GM19043 (cell line): Measurements from ENCODE around the gene PIP5KL1.
A peak's percentile ranks its signal among the peaks of the same experiment; 100 is the strongest.

Experiments used
- ATAC-seq: cut with Tn5 transposase; IDR thresholded peaks from one replicate; pipeline ENCODE4 v1.9.1; 2021; ENCODE audit warnings: low read depth; ENCODE audit not compliant: unreplicated experiment

Gene PIP5KL1, protein sequence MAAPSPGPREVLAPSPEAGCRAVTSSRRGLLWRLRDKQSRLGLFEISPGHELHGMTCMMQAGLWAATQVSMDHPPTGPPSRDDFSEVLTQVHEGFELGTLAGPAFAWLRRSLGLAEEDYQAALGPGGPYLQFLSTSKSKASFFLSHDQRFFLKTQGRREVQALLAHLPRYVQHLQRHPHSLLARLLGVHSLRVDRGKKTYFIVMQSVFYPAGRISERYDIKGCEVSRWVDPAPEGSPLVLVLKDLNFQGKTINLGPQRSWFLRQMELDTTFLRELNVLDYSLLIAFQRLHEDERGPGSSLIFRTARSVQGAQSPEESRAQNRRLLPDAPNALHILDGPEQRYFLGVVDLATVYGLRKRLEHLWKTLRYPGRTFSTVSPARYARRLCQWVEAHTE

DNA sequence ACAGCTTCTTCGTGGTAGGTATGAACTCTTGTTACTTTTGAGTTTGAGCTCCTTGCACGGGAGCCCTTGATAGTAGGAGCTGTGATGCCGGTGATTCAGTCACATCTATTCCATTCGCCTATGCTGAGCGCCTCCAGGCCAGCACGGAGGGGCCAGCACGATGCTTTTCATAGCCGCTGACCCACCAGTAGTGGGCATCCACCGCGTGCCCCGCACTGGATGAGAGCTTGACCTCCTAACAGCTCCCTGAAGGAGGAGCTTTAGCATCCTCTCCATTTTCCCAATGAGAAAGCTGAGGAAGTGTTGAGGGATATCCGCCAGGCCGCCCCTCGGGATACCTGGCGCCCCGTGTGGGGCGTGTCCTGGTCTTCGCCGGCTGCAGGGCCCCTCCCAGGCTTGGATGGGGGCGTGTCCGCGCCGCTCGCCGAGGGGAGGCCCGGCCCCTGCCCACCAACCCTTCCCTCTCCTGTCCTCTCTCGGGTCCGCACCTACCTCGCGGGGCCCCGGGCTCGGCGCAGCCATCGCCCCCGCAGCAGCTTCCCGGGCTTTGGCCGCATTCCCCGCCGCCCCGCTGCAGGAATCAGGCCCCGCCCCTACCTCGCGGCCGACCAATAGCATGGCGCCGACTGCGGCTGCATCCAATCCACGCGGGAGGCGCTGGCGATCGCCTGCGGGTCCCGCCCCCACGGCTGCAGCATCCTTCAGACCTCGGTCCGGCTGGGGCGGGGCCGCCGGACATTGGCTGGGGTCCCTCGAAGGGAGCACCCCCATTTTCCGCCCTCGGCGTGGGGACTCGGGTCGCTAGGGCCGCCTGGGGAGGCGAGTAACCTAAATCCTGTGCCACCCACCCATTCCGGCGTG, at the start of gene PIP5KL1:
Gene PIP5KL1 (minus strand): TSS at position 547 of the 861 bp plus-strand sequence. CDS start 25 bp downstream, at position 522.
- peak; percentile 73 for ATAC-seq

DNA sequence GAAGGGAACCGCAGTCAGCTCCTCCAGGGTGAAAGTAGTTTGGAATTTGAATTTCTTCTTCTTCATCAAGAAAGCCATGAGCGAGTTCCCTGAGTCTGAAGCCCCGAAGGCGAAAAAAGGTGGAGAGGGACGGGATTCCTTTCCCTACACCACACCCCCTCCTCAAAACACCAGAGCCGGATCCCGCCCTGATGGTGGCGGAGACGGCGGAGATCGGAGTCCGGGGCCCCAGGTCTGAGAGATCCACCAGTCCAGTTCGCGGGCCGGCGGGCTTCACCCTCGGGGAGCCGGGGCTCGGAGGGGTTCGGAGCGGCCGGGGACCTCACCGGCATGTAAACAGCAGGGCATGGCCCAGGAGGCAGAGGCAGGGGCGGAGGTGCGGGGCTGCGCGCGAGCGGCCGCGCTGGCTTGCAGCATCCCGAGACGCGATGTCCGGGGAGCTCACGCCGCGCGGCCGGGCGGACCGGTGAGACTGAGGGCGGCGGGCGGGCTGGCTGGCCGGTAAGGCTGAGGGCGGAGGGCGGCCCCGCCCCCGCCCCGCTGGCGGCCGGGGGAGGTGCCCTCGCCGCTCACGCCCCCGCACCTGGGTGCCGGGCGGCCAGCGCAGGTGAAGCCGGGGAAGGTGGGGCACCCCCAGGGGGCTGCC, 49.6 kb upstream of the PIP5KL1 start:
- ATAC-seq, result peak; percentile 4

DNA sequence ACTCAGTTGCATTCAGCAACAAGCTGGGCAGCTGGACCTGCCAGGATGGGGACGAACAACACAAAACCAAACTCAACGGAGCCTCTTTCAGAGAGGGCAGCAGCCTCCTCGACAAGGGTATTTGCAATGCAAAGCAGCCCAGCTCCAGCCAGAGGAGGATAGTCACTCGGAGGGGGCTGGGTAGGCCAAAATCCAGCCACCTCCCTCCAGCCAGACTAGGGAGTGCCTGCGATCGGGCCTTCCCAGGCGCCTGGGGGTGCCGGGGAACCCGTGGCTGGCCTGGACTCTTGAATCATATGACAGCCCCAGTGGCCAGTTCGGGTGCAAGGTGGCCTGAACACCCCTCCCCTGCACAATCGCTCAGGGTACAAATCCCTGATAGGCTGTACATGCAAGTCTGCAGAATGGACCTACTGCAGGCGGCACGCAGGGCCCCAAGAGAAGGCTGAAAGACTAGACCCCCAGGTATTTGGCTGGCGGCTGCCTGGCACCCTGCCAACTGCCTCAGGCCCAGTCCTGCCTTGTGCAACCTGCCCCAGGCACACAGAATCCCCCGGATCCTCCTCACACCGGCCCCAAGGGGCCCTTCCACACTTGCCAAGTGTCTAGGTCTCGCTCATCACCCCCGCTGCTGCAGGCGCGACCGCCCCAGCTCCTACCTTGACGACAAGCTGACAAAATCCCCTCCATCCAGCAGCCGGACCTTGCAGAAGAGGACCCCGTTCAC, 48.9 kb upstream of the PIP5KL1 start:
- ATAC-seq, result no peak

DNA sequence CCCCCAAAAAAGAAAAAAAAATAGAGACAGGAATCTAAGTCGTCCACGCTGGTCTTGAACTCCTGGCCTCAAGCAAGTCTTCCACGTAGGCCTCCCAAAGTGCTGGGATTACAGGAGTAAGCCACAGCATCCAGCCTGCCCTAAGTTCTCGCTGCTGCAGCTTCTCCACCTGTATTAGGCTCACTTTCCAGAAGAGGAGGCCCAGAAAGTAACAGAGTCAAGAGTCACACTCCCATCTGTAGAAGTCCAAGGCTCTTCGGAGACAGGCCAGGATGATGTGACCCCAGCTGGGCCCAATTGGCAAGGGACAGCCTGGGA, 48.4 kb upstream of the PIP5KL1 start:
- ATAC-seq, result no peak

DNA sequence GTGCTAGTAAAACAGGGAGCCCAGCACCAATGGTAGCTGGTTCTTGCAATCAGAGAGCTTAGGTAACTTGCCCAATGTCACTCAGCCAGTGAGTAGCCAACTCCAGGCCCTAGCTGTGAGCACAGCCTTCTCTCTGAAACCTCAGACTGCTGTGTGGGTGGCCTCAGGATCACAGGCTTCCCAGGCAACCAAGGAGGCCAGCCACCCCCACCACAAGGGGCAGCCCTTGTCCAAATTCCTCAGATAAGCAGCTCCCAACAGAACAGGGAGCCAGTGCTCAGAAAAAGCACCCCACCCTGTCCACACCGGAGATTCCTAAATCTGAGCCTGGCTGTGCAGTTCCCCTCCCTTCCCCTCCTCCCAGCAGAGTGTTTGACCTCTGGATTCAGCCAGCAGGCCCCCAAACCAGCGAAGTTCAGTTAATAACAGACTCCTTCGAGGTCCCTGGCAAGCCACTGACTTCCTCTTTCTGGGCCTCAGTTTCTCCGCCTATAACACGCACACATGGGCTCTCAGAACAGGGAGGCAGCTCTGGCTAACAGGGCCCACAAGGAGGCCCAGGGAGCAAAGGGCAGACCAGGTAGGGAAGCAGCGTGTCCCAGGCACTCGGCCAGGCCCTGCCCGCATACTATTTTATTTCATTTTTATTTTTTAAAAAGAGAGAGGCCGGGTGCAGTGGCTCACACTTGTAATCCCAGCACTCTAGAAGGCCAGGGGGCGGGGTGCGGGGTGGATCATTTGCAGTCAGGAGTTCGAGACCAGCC, 47.5 kb upstream of the PIP5KL1 start:
- no peak for ATAC-seq

DNA sequence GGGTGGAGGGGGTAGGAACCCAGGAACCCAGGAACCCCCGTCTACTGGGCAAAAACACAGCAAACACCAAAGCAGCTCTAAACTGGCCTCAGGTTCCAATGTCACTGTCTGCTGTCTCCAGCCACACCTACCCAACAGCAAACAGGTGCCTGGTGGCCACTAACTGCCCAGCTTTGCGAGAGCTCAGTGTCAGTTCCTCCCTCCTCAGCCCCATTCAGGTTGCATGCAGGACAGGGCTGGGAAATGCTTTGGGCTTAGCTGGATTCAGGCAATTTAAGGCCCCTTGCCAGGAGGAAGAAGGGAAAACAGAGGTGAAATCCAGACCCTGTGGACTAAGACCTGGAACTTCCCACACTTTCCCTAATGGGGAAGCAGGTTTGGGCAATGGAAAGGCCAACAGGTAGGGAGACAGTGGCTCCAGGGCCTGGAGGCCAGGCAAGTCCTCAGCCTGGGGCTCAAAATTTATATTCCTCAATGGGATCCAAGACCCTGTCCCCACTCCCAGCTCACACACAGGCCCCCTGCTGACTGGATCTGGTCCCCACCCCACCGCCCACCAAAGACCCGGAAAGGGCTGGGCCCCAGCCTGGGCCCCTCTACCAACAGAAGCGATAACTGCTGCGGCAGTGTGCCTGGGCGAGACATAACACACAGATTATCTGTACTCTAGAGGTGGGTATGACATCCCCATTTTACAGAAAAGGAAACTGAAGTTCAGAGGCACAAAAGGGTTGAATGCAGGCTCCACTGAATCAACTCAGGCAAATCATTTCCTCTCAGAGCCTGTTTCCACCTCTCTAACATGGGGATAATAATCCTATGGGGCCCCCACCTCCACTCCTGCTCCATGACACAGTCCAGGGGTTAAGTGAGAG, 46.7 kb upstream of the PIP5KL1 start:
- no peak for ATAC-seq

DNA sequence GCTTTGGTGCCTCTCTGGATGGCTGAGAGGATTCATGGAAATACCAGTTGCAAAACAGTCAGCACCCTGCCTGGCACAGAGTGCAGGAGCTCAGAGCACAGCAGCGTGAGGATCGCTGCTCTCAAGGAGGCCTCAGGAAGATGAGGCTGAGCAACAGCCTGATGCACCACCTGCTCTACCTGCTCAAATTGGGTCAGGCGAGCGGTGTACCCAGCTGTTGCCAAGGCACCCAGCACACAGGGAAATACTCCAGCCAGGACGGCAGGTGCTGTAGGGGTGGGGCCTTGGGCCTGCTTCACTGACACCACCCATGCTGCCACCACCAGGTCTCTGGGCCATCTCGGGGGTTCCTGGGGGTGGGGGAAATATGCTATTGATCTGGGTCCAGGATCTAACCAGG, 45.9 kb upstream of the PIP5KL1 start:
- no peak for ATAC-seq

DNA sequence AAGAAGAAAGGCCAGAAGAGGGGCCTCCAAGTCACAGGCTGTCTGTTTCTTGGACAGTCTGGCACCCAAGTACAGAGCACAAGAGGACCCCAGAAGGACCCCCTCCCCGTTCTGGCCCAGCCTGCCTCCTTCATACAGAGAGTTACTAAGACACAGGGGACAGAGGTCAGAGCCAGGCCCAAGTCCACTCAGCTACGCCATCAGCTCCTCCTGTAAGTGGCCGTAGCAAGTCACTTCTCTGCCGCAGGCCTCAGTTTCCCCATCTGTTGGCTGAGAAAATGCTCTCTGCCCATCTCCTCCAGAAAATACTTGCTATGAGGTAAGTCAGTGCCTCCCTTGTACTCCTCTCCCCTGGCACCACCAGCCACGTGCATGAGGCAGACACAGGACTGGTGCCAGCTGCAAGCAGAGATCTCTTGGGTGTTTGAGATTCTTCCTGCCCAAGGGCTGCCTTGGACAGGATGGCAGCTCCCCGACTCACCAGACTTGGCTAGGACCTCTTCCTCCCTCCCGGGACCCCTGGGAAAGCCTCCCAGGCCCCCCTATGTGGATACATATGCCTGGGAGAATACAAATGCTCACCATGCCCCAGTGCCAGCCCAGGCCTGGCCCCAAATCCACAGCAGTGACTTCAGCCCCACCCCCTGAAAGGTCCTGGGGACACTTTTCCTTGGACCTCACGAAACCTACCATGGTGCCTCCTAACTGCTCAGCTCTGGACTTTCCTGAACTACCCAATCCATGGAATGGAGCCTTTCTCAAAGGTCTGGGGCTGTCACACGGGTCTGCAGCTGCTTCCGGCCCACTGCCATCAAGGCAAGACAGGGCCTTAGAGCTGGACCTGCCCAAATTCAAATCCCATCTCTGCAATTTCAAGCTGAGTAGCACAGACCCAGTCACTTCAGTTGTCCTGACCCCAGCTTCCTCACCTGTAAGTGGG, 45.1 kb upstream of the PIP5KL1 start:
- ATAC-seq, result no peak

DNA sequence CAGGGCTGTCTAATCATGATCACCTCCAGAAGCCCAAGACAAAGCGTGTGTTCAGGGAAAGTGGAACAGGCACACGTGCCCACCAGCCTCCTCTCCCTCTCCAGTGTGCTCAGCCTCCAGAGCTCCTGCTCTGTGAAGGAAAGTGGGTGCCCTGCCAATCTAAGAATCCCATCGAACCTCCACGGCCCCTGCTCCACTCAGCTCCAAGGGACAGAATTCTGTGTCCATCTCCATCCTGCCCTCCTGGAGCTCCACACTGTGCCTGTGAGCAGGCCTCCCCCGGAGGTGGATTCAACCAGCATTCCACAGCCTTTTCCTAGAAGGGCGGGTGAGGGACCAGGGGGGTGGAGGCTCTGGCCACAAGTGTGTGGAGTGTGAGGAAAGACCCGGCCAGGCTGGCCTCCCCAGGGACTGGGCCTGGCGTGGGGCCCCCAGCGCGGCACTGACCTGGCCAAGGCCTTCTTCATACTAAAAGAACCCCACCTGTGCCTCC, 44.2 kb upstream of the PIP5KL1 start:
- no peak for ATAC-seq

DNA sequence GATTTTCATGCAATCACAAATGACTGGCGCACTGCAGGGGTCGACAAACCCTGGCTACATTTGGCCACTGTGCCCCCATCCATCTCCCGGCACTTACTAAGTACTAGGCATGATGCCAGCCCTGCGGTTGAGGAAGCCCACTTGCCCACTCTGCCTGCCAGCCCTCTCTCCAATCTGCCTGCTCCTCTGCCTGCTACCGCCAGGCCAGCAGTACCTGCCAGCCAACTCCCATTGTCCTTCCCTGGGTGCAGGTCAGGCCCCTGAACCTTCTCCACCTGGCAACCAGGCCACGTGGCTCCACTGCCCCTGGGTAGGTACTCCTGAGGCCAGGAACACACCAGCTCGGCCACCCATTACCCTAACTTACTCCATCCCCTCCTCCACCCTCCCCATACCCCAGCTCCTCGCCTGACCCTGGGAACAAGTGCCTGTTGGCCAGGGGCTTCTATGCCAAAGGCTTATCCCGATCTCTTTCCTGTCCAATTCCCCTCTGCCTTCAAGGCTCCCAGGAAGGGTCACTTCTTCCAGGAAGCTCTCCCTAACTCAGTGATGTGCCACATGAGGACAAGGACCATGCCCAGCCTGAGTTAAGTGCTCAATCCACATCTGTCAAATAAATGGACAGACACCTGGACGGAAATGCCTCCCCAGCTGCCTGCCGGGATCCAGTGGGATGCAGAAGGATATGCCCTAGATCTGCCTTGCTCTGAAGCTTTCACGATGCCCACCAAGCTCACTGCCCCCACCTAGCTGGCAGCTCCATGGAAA, 43.6 kb upstream of the PIP5KL1 start:
- ATAC-seq, result no peak

DNA sequence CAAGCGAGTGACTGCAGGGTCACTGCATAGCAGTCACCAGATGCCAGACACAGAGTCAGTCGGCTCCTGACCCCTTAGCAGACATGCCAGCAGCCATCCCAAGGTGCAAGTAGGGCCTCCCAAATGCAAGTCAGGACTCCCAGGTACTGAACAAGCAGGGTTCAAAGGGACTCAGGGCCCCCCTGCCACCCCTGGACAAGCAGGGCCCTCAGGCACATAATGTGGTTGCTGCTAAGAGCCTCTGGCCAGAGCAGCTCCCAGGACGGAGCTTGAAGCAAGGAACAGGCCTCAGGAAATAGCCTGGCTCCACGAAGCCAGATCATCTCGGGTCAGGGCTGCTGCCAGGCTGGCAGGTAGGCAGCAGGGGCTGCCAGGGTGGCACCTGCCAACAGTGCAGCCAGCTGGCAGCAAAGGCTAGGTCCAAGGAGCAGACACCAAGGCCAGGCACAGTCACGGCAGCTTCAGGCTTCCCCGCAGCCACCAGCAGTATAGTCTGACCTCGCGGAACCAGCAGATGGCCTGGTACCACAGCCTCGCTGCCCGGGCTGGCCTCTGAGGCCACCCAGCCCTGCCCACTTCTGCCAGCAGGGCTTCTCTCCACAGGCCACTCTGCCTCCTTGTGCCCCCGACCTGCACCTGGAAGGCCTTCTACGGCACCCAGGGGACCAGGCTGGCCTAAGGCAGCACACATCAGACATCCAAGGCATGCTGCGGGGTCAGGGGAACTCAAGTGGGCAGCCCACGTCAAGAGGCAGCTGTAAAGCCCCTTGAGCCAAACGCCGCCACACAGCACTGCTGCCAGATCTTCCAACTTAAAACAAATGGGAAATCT, 42.8 kb upstream of the PIP5KL1 start:
- ATAC-seq, result no peak

DNA sequence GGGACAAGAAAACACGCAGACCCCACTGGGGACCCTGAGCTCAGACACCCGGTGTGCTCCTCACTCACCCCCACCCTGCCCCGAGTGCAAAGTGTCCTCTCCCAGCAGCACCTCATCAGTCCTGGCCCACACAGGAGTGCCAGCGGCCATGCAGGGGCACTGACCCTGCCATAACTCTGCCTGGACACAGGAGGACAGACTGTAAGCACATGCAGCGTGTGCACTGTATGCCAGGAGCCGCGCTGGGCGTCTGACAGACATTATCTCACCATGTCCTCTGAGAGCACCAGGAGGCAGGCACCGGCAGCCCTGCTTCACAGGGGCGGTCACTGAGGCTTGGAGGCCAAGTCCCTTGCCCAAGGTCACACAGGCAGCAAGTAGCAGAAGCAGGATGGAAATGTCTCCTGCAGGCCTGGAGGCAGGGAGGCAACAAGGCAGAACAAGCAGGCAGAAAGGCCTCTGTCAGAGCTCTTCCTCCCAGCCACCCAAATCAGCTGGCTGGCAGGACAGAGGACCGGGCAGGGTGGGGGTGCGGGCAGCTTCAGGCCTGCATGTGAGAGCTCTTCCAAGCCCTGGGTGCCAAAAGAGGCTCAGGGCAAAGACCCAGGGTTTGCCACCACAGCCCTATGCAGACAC, 41.8 kb upstream of the PIP5KL1 start:
- ATAC-seq, result no peak

DNA sequence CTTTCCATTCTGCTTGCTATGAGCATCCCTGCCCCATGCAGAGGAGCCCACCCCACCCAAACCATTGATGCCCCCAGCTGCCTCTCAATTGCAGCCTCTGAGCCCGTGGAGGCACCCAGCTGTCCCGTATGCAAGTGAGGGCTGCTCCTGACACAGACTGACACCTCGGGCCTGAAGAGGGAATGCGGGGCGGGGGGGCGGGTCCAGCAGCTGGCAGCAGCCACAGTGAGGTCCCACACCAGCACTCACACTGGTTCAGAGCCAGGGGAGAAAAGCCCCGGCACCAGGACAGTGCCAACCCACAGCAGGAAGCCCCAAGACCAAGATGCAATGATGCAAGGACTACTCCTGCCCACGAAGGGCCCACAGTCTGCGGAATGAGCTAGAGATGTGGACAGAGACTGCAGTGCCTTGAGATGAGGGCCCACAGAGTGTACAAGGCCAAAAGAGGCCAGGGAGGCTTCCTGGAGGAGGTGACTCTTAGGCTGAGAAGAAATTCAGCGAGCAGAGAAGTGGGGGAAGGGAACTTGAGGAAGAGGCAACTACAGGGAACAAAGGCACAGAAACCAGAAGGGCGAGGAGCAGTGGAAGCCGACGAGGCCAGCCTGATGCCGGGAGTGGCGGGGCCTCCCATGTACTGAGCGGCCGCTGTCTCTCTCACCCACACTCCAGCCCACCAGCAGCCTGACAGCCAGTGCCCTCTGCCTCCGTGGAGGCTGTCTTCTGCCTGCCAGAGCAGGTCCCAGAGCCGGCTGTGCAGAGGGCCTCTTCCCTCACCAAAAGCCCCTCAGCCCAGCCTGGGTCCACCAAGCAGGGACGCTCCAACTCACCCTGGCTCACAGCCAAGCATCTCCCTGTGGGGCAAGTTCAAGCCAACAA, 41.0 kb upstream of the PIP5KL1 start:
- no peak for ATAC-seq

DNA sequence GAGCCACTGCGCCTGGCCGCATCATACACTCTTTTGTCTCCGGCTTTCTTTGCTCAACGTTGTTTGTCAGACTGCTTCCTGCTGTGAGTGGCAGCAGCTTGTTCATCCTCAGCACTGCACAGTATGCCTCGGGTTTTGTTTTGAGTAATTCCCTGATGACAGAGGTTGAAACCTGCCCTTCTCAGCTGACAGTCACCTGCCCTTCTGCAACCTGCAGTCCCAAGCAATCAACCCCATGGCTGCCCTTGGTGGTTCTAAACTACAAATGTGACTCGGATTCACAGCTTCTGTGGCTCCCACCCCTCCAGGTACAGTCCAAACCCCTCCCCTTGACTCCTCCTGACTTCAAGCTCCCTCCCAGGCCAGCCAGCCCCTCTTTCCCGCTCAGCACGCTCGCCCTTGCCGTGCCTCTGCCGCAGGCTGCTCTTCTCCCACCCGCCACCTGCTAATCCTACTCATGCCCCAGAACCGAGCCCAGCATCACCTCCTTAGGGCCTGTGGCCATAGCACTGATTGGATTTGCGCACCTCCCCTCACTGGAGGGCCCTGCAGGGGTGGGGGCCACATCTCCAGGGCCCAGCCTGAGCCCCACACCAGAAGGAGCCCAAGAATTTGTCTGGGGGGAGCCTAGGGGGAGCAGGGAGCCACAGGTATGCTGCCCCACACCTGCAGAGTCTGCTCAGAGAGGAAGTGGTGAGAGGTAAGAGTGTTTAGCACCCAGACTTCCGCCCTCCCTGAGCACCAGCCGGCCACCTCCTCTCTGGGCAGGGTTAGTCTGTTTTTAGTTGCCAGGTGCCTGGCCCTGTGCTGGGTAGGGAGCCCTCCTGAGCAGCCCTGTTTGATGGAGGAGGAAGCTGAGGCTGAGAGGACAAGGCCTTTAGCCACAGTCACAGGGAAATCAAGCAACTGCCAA, 40.1 kb upstream of the PIP5KL1 start:
- peak; percentile 86 for ATAC-seq
